Measurements from ENCODE around the gene POLR2H.

- TF ChIP-seq TCF12 (IDR thresholded peaks at IDR 0.05; ENCODE audit: low read depth), result peak; percentile 54; the same call in 1 of the 2 replicates
- TF ChIP-seq, protein P1, sequence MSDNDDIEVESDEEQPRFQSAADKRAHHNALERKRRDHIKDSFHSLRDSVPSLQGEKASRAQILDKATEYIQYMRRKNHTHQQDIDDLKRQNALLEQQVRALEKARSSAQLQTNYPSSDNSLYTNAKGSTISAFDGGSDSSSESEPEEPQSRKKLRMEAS (IDR thresholded peaks at IDR 0.05), result peak; percentile 70
Measured at GRCh38 chr3:184345317-184346144, 16.0 kb upstream of the POLR2H start.
